SHP77 treated with DMSO at 0.1 percent for 48 hours (cell line): ENCODE data around the gene SRPK1.
"Not testable (repeated sequence)": the region's sequence is repeated elsewhere in the genome, so short reads cannot be mapped to it uniquely, and the experiment has no call there.

Source experiments
- DNase-seq: peaks from one replicate; lab custom pipeline; 2025; lab: John Stamatoyannopoulos, UW

Gene SRPK1

GRCh38 chr6:35920793-35921732, at the start of gene SRPK1:
SRPK1 (minus strand) TSS chr6:35921098; CDS start chr6:35921056, 42 bp downstream.
- peak; percentile 74 for DNase-seq

DNA sequence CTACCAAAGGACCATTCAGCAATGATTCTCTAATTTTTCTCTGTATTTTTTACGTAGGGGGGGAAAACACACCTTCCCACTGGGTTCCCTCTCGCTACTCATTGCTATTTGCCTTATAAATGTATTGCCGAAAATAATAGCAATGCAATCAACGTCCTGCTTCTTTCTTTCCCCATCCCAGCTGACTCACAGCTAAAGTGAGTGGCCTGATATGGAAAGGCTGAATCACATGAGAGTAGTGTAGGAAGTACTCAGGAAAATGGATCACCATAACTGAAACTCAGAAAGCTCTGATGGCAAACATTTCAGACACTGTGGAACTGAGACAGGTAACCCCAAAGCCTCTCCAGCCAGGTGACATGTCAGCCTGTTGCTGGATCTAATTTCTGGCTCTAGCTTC, 49.3 kb upstream of the SRPK1 start:
- DNase-seq: no peak

- DNase-seq: no peak
Observed at GRCh38 chr6:35969646-35970045, 48.7 kb upstream of the SRPK1 start.

- no peak for DNase-seq
Observed at GRCh38 chr6:35968821-35969220, 47.9 kb upstream of the SRPK1 start.

DNA sequence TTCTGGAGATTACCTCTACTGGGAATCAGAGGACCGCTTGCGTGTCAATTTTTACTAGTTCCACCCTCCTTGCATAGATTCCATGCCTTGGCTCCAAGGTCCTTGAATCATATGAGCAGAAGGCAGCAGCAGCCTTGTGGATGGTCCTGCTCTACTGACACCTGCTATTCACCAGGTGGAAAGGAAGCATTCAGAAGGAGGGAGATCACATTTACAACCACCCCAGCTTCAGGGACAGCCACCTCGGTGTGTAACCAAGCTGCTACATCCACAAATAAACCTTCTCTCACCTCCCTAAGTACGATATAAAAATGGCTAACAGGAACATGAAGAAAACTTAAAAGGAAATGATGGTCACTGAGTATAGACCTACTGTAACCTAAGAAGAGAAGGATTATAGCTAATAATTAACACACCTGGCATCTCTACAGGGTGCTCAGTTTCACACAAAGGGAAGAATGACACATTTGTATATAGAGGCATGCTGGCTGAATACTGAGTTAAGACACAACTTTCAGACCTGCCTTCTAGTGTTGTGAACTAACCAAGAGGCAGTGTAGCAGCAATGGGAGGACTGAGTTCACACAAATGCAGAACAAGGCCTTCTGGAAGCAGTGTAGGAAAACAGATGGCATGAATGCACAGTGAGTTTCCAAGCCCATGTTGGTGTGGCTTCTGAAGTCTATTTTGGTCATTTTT, 46.3 kb upstream of the SRPK1 start:
- no peak for DNase-seq

DNA sequence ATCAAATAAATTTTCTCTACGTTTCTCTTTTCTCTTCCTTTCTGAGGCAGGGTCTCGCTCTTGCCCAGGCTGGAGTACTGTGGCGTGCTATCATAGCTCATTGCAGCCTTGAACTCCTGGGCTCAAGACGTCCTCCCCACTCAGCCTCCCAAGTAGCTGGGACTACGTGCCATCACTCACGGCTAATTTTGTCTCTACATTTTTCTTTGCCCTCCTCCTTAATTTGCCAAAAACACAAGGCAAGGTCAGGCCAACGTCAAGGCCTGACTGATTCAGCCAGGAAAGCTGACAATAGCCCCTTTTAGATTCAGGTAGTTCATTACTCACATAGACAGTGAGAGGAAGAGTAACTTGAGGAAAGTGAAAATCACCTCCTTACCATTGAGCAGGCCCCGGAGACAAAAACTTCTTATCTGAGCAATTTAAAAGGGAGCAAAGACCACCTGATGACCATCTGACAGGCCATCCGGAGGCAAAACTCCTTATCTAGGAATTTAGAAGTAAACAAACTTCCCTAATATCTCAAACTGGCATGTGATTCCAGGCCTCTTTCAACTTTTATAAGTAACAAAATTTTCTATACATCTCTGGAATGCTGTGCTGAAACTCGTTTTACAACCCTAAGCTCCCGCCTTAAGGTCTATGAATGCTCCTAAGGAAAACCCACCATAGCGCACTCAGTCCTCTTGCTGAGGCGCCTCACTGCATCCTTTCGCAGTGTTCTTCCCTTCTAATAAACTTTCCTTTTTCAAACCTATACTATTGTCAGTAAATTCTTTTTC, 42.1 kb upstream of the SRPK1 start:
- no peak for DNase-seq

DNA sequence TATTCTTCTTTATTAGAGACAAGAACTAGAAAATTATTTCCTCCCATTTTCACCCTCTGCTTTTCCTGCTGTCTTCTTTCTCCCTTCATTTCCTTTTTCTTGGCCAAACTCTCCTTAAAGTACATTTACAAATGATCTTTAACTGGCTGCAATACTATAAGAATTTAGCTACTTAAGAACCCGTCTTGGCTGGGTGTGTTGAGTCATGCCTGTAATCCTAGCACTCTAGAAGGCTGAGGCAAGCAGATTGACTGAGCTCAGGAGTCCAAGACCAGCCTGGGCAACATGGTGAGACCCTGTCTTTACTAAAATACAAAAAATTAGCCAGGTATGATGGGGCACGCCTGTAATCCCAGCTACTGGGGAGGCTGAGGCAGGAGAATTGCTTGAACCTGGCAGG, 39.3 kb upstream of the SRPK1 start:
- no peak for DNase-seq

DNA sequence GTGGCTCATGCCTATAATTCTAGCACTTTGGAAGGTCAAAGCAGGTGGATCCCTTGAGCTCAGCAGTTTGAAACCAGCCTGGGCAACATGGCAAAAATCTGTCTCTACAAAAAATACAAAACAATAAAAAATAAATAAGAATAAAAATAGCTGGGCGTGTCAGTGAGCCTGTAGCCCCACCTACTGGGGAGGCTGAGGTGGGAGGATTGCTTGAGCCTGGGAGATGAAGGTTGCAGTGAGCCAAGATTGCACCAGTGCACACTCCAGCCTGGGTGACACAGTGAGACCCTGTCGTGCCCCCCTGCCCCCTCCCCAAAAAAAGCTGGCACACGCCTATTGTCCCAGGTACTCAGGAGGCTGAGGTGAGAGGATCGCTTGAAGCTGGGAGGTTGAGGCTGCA, 35.1 kb upstream of the SRPK1 start:
- DNase-seq: no peak

DNA sequence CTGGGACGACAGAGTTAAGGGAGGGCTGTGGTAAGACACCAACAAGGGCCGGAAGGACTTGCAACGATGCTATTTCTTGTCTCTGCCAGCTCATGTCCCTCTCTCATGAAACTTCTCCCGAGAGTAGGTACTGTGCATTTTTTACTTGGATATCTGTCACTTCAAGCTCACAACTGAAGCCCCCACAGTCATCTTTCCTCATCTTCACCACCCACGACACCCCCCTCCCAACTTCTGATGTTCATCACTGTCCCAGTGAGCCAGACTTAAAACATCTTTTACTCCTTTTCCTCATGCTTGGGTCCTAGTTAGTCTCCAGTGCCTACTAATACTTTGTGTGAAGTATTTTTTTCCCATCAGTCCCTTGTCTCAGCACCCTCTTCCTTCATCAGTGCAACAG, 34.6 kb upstream of the SRPK1 start:
- no peak for DNase-seq

- no peak for DNase-seq
Observed at GRCh38 chr6:35955071-35955470, 34.2 kb upstream of the SRPK1 start.

DNA sequence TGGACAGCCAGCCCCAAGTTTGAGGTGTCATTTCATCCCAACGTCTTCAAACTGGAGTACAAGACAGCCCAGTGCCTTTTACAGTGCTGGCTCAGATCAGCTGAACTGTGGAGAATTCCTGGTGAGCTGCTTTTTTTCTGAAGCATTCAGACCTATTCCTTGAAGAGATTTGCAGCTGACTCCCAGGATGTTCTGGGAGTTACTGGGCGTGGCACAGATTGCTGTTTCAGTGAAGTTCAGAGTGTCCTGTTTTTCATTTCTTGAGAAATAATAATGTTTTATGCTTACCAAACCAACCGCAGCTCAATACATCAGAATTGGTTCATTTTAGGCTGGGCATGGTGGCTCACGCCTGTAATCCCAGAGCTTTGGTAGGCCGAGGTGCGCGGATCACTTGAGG, 33.4 kb upstream of the SRPK1 start:
- no peak for DNase-seq

- no peak for DNase-seq
Observed at GRCh38 chr6:35948725-35949124, 27.8 kb upstream of the SRPK1 start.

- DNase-seq: no peak
Observed at GRCh38 chr6:35945650-35946025, 24.7 kb upstream of the SRPK1 start.

DNA sequence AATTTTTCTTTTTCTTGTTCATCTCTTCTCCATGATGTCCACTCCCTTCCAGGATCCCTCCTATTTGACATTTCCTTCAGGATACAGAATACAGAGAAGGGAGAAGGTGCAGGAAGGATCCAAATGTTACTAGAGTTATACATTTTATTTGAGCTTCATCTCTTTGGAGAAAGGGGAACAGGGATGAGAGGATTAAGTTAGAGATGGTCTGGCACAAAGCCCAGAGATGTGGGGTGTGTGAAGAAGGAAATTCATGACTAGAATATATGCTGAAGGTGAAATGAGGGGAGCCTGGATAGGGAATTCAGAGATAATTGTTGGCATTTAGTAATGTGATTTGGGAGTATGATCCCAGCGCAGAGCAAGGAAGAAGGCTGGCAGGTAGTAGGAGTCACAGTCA, 22.5 kb upstream of the SRPK1 start:
- no peak for DNase-seq

DNA sequence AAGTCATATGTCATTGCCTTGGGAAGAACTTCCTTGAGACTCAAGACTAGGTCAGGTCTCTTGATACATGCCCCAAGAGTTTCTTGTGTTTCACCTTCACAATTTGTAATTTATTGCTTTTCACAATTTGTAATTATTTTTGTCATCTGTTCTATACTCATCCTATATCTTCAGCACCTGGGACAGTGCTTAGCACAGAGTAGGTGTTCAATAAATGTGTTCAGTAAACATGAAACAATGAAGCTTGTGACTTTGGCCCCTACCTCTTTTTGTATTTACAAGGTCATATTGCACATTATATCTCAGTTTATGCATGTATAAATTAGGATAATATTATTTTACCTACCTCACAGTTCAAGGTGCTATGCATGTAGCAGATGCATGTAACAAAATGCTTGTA, 21.5 kb upstream of the SRPK1 start:
- DNase-seq: no peak

DNA sequence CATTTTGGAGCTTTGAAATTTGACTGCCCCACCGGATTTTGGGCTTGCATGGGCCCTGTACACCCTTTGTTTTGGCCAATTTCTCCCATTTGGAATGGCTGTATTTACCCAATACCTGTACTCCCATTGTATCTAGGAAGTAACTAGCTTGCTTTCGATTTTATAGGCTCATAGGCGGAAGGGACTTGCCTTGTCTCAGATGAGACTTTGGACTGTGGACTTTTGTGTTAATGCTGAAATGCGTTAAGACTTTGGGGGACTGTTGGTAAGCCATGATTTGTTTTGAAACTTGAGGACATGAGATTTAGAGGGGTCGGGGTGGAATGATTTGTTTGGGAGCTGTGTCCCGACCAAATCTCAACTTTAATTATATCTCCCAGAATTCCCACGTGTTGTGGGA, 20.3 kb upstream of the SRPK1 start:
- not testable (repeated sequence) for DNase-seq

- not testable (repeated sequence) for DNase-seq
Observed at GRCh38 chr6:35940014-35940413, 19.1 kb upstream of the SRPK1 start.

DNA sequence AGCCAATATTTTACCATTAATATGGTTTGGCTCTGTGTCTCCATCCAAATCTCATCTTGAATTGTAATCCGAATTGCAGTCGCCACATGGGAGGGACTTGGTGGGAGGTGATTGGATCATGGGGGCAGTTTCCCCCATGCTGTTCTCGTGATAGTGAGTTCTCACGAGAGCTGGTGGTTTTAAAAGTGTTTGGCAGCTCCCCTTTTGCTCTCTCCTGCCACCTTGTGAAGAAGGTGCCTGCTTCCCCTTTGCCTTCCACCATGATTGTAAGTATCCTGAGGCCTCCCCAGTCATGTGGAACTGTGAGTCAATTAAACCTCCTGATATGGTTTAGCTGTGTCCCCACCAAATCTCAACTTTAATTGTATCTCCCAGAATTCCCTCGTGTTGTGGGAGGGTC, 18.4 kb upstream of the SRPK1 start:
- not testable (repeated sequence) for DNase-seq

DNA sequence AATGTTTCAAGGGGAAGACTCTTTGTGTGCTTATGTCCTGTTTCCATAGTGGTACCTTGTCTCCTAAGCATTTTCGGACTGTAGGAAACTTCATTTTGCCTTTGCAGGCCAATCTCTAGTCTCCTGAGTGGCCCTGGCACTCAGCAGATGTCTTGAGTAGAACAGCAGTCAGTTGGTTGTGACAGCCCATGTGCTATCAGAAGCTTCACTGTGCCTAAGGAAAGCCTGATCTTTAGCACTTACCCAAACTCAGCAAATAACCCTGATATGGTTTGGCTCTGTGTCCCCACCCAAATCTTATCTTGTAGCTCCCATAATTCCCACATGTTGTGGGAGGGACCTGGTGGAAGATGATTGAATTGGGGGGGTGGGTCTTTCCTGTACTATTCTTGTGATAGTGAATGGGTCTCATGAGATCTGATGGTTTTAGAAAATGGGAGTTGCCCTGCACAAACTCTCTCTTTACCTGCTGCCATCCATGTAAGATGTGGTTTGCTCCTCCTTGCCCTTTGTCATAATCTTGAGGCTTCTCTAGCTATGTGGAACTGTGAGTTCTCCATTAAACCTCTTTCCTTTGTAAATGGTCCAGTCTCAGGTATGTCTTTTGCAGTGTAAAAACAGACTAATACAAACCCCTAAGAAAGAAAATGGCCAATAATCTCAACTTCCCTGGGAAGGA, 15.9 kb upstream of the SRPK1 start:
- DNase-seq: no peak

- no peak for DNase-seq
Observed at GRCh38 chr6:35935469-35935868, 14.6 kb upstream of the SRPK1 start.

DNA sequence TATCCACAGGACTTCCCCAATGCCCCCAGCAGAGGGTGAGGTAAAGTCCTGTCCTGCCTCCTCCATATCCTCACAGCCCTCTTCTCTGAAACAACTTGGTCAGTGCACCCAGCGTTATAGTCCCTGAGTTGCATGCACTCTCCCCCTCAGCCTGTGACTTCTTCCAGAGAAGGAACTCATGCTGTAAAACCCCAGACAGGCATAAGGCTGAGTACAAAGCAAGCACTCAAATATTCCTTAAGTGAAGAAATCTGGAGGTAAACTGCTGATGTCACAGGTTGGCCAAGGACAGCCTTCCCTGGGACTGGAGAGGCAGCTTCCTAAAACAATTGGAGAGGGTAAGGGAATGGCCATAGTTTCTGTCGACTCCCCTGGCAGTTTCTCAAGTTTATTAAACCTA, 12.9 kb upstream of the SRPK1 start:
- DNase-seq: no peak

DNA sequence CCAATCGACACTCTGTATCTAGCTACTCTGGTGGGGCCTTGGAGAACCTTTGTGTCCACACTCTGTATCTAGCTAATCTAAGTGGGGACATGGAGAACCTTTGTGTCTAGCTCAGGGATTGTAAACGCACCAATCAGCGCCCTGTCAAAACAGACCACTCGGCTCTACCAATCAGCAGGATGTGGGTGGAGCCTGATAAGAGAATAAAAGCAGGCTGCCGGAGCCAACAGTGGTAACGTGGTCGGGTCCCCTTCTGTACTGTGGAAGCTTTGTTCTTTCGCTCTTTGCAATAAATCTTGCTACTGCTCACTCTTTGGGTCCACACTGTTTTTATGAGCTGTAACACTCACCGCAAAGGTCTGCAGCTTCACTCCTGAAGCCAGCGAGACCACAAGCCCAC, 11.0 kb upstream of the SRPK1 start:
- DNase-seq: not testable (repeated sequence)
